AG10803 (cell line): Measurements from ENCODE around the gene PRPF38A.
A peak's percentile ranks its signal among the peaks of the same experiment; 100 is the strongest.

Experiments used
- DNase-seq: peaks from one replicate; pipeline ENCODE4 v3.0.0; 2010; ENCODE audit warnings: low read depth
- H3K4me3 ChIP-seq: 2 replicates; pipeline ENCODE4 v1.5.1; 2011; ENCODE audit warnings: mild to moderate bottlenecking, low read length, control low read depth
- TF ChIP-seq, protein P1 (sequence below): conservative IDR thresholded peaks from 2 replicates; pipeline ENCODE4 v1.5.1; 2011; ENCODE audit warnings: mild to moderate bottlenecking, low read length, control low read depth, inconsistent platforms

PRPF38A gene

DNA sequence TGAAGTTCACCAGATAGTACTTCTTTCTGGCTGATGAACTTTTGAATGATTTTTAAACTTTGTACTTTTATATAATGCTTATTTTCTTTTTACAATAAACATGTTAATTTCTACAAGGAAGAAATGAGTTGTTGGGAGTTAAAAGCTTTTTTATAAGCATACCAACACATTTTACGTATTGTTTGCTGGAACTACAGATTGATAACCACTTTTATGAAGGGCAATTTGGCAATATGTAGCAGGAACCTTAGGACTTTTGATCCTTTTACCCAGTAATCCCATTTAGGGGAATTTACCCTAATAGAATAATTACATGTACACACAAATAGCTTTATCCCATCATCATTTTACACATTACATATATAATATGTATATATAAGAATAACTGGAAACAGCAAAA is 16.3 kb downstream of the PRPF38A start:
- H3K4me3 ChIP-seq, result no peak overlapping the region
- DNase-seq, result no peak
- TF ChIP-seq, protein P1, sequence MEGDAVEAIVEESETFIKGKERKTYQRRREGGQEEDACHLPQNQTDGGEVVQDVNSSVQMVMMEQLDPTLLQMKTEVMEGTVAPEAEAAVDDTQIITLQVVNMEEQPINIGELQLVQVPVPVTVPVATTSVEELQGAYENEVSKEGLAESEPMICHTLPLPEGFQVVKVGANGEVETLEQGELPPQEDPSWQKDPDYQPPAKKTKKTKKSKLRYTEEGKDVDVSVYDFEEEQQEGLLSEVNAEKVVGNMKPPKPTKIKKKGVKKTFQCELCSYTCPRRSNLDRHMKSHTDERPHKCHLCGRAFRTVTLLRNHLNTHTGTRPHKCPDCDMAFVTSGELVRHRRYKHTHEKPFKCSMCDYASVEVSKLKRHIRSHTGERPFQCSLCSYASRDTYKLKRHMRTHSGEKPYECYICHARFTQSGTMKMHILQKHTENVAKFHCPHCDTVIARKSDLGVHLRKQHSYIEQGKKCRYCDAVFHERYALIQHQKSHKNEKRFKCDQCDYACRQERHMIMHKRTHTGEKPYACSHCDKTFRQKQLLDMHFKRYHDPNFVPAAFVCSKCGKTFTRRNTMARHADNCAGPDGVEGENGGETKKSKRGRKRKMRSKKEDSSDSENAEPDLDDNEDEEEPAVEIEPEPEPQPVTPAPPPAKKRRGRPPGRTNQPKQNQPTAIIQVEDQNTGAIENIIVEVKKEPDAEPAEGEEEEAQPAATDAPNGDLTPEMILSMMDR, result no peak

DNA sequence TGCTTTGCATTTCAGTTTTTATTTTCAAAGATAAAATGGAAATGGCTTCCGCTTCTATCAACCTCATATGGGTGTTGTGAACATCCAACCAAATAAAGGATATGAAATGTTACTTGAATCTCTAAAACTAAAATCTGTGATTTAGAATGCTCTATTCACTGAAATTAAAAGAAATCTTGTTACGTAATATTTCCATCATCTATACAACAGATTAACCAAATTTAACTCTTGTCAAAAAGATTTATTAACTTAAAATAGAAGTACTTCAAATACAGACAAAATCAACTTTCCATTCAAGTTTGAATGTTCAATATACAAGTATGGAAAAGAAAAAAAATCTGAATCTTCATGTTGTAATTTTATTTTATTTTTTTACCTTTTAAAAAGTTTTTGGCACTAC is 18.7 kb downstream of the PRPF38A start:
- no peak overlapping the region for H3K4me3 ChIP-seq
- TF ChIP-seq, protein P1, result no peak
- no peak for DNase-seq

DNA sequence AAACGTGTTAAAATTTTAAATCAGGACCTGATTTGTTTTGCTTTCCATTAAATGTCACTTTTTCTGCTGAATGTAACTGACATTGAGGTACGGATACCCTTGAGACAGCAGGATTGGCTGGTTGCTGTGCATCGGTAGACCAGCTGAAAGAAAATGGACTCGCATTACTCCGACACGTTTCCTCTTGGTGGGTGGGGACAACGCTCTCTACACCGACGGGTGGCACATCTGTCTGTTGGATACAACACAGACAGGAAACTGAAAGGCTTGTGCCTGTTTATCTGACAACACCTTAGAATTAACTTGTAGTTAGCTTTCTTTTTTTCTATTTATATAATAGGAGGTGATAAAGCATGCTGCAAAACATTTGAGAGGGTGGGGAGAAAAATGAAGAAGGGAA is 19.4 kb downstream of the PRPF38A start:
- no peak overlapping the region for H3K4me3 ChIP-seq

DNA sequence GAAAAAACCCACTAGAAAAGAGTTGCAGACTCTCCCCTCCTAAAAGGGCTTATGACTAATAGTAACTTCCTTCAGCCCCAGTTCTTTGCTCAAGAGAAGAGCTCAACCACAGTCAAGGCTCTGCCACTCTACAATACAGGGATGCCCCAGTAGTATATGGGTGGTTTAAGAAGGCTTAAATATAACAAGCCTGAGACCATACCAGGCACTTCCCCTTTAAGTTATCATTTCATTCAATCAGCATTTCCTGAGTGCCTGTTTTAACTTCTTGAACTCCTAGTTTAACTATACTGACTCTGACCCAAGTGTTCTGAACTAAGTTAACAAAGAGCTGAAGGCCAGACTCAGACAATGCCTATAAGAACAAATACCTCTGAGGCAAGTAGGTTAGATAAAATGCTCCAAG is 19.8 kb downstream of the PRPF38A start:
- TF ChIP-seq, protein P1, result no peak
- no peak overlapping the region for H3K4me3 ChIP-seq
- no peak for DNase-seq

More for the DNA sequence above, 19.4 kb downstream of the PRPF38A start:
- no peak for DNase-seq
- TF ChIP-seq, protein P1, result no peak

DNA sequence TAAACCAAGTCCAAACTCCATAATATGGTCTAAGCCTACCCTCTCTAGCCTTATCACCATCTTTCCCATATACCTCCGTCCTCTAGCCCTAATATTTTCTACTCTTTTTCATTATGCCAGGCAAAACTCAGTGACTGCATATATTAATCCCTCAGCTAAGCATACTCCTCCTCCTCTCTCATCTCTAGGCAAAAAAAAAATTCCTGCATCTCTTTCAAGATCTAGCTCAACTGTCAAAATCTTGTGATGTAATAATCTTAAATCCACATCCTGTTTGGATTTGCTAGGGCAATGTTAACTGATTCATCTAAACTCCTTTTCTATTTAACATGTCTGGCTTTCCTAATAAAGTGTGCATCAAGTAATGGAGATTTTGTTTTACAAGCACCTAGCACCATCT is 20.4 kb downstream of the PRPF38A start:
- TF ChIP-seq, protein P1, result no peak
- no peak overlapping the region for H3K4me3 ChIP-seq
- DNase-seq, result peak; percentile 3

DNA sequence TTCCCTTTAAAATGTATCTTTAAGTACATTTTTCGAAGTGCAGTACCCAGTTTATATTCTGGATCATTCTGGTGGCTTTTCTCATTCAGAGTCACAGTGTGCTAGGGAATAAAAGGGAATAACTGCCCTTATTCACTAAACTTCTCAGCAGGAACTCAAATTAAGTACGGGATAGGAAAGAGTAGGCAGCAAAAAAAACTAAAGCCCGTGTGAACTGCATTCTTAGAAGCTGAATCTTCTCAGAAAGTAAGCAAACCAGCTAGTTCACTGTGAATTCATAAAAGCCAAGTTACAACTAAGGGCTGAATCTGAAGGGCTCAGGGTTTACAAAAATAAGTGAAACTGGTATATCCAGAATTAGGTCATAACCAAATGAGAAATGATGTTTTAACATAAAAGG is 22.0 kb downstream of the PRPF38A start:
- TF ChIP-seq, protein P1, result no peak
- DNase-seq, result peak; percentile 3
- H3K4me3 ChIP-seq, result no peak overlapping the region

DNA sequence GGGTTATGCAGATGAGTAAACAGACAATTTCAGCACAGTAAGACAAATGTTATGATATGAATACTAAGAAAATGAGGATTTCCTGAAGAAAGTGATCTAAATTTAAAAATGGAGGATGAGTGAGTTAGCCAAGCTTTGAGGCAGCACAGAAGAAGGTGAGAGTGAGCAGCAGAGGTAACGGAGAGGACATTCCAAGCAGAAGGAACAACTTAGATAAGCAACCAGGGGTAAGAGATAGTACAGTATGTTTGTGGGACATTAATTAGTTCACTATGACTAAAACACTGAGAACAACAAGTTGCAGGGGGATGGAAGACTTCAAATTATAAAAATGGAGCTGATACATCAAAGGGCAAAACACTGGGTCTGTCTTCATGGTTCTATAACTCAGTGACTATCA is 22.8 kb downstream of the PRPF38A start:
- no peak for DNase-seq
- TF ChIP-seq, protein P1, result no peak
- H3K4me3 ChIP-seq, result no peak overlapping the region
